Tibial nerve (tissue), 4 donors: Measurements from ENCODE around the gene PPP2R5D.

Experiments
- CTCF ChIP-seq, 5 experiments: fragments of 200-600 bp in 3 of 5; fragments of 450-650 bp in 2 of 5; sonication (generic) in 3 of 5; IDR thresholded peaks; one replicate each; pipeline ENCODE4 v1.5.1; 2016 to 2019; ENCODE audit warnings: antibody characterized with exemption in 5 of 5, mild to moderate bottlenecking in 3 of 5, moderate library complexity in 2 of 5
- EP300 ChIP-seq, 2 donors: sonication (generic); formaldehyde crosslinking; IDR thresholded peaks; one replicate each; pipeline ENCODE4 v1.6.1; 2017; ENCODE audit warnings: antibody characterized with exemption in 2 of 2, mild to moderate bottlenecking in 1 of 2
- POLR2A ChIP-seq, 2 donors: fragments of 450-650 bp; IDR thresholded peaks; one replicate each; pipeline ENCODE4 v1.6.1; 2017; ENCODE audit warnings: antibody characterized with exemption in 2 of 2, mild to moderate bottlenecking in 2 of 2, moderate library complexity in 2 of 2

GRCh38 chr6:43005844-43006243, 21.5 kb downstream of the PPP2R5D start:
- TF ChIP-seq EP300 (IDR thresholded peaks at IDR 0.05) (no peak), CTCF (IDR thresholded peaks at IDR 0.05) (no peak), POLR2A (IDR thresholded peaks at IDR 0.05) (no peak)
